HG03378 (cell line): ENCODE data around the gene PRICKLE3.
"Not testable (repeated sequence)": the region's sequence is repeated elsewhere in the genome, so short reads cannot be mapped to it uniquely, and the experiment has no call there.

Experiments
- ATAC-seq: cut with Tn5 transposase; IDR thresholded peaks from one replicate; pipeline ENCODE4 v1.9.1; 2021; ENCODE audit warnings: mild to moderate bottlenecking, moderate library complexity; ENCODE audit not compliant: unreplicated experiment

The PRICKLE3 gene

DNA sequence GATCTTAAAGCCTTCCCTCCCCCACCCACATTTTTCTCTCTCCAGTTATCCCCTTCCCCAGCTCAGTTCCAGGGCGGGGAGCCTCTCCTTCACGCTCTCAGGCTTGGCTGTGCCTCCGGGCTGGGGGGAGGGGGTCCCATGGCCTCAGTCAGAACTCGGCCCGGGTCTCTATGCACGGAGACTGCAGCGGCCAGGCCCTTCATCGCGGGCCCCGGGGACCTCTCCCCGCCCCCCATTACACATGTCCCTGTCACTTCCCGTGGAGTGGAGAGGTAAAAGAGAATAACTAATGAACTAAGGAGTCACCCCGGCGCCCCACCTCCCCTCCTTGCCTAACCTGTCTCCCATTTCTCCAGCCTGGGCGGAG lies 838 bp upstream of the PRICKLE3 start:
- no peak for ATAC-seq

GRCh38 chrX:49184294-49185281 lies 1.6 kb downstream of the PRICKLE3 start:
- ATAC-seq: no peak

DNA sequence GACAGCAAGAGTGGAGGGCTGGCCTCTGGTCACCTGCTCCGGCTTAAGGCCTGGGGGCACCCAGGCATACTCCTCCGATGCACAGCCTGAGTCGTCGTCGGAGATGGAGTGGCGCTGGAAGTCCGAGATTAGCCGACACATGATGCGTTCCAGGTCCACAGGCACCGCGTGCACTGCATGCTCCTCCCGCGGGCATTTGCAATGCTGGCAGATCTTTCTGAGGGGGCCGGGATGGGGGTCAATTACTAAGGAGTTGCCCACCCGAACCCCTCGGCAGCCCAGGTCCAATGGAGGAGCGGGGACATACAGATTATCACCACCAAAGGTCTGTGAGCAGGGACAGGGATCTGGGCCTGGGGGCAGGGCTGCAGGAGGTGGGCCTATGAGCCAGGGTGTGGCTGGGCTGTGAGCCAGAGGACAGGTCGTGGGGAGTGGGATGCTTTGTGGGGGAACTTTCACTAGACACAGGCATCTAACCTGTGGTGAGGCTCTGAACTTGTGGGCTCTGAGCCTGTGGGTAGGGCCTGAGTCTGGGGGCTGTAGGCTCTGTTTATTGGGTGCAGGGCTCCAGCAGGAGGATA lies 2.4 kb downstream of the PRICKLE3 start:
- ATAC-seq: no peak

GRCh38 chrX:49179358-49179757 lies 6.8 kb downstream of the PRICKLE3 start:
- ATAC-seq: no peak

DNA sequence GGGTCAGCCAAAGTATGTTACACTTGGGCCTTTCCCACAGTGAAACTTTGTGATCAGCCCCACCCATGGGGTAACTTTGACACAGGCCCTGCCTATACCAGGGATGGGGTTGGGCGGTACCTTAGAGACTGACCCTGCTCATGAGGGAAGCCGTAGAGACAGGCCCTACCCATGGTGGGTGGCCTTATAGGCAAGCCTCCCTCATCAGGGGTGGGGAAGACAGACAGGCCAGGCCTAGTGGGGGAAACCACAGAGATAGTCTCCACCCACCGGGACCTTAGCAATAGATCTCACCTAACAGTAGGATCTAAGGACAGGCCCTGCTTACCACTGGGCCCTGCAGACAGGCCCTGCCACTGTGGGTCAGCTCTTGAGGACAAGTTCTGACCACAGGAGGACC lies 7.6 kb downstream of the PRICKLE3 start:
- ATAC-seq: no peak

GRCh38 chrX:49177873-49178480 lies 8.2 kb downstream of the PRICKLE3 start:
- ATAC-seq: no peak

GRCh38 chrX:49177338-49177833 lies 8.8 kb downstream of the PRICKLE3 start:
- no peak for ATAC-seq

DNA sequence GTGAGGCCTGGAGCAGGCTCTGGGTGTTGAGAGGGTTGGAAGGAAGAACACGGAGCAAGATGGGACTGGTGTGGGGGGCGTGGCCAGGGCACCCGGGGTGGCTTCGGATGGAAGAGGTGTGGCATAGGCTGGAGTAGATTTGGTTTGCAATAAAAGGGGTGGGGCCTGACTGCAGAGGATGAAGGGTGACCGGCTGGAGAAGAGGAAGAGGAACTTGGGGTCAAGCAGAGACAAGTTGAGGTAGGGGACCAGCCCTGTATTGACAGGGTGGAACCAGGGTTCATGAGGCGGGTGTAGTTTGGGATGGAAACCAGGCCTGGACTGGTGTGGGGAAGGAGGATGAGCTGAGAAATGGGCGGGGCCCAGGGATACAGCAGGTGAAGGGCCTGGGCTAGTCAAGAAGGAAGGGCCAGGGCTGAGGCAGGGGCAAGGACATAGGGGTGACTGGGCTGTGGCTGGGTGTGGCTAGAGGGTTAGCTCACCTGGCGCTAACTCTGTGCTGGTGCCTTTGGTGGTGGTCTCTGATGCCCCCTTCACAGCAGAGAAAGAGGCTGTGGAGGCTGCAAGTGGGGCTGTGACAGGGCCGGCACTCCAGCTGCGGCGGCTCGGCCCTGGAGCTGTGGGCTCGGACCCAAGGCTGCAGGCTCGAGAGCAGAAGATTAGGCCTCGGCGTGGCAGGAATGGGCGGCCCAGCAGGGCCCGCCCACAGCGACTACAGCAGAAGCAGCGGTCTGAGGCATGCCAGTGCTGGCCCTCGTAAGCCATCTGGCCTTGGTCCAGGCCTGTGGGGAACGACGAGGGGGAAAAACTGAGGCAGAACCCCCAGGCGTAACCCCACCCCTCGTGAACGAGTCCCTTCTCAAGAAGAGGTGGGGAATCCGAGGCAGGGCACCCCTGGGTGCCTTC lies 9.5 kb downstream of the PRICKLE3 start:
- no peak for ATAC-seq

DNA sequence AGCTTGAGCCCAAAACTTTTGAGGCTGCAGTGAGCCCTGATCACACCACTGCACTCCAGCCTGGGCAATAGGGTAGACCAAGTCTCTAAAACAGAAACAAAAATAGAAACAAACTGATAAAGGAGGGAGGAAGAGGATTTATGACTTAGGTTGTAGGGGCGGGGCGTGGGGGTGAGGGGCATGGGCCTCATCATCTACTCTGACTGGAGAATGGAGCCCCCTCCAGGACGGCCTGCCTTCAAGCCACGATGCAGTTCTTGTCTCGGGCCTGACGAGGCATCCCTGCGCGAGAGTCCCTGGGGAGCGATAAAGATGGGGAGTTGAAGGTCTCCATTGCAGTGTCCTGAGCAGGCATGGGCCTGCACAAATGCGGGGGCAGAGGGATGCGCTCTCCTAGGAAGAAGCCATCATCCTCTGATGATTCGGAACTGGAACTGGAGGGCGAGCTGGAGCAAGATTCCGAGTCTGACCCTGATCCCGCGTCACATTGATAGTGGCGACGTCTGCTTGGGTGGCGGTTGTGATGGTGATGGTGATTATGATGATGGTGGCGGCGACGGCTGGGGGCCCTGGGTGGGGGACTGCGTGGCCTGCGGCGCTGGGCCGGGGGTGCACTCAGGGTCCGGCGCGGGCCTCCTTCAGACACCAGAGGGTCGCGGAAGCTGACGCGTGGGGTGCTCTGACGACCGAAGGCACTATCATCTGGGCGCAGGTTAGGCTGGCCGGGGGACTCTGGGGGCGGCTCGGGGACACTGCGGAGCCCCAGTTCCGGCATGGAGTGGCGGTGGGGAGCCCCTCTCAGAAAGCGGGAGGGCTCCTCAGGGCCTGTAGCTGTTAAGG lies 10.5 kb downstream of the PRICKLE3 start:
- ATAC-seq: no peak

DNA sequence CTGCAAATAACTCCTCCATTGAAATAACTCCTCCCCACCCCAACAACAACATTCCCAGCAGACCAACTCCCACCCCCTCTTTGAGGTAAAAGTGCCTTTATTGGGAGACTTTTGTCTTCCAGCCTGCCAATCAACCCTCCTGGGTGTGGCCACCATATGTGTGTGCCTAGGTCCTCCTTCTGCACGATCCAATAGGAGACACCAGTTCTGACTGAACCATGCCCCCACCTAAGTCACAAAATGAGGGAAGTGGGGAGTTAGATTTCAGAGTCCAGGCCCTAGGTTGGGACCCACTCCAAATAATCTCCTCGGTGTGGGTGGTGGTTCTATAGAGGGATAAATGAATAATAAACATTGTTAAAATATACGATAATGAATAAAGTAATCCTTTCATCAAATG lies 11.4 kb downstream of the PRICKLE3 start:
- ATAC-seq: no peak

DNA sequence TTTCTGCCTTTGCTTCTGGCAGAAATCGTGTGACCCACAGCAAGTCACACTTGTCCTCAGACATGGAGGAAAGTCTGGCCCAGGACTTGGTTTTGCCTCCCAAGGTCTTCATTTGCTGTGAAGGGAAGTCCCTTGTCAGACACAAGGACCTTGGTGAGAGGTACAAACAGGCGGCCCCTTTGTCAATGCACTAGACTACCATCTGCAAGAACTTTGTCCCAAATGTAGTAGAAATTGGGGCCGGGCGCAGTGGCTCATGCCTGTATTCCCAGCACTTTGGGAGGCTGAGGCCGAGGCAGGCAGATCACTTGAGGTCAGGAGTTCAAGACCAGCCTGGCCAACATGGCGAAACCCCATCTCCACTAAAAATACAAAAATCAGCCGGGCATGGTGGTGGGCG lies 12.6 kb downstream of the PRICKLE3 start:
- ATAC-seq: not testable (repeated sequence)

GRCh38 chrX:49172280-49172780 lies 13.8 kb downstream of the PRICKLE3 start:
- peak; percentile 84 for ATAC-seq

DNA sequence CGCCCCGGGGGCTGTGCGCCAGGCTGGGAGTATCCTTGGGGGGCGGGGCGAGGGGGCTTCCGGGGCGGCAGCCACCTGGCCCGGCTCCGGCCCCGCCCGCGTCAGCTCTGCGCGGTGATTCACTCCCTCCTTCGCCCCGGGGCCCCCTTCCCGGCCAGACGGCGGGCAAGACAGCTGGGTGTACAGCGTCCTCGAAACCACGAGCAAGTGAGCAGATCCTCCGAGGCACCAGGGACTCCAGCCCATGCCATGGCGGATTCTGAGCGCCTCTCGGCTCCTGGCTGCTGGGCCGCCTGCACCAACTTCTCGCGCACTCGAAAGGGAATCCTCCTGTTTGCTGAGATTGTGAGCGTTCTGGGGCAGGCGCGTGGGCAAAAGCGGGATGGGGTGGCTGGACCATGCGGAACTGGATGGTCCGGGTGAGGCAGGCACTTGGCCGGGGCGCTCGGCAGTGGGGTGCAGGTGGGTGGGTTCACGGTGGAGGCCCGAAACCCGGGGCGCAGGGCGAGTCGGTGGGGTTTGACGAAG lies 14.4 kb downstream of the PRICKLE3 start, which contains the start of gene PLP2:
Gene PLP2, plus strand, starts transcription at position 147 of the 528 bp plus-strand sequence. Its CDS starts 103 bp downstream, at position 250.
- no peak for ATAC-seq

DNA sequence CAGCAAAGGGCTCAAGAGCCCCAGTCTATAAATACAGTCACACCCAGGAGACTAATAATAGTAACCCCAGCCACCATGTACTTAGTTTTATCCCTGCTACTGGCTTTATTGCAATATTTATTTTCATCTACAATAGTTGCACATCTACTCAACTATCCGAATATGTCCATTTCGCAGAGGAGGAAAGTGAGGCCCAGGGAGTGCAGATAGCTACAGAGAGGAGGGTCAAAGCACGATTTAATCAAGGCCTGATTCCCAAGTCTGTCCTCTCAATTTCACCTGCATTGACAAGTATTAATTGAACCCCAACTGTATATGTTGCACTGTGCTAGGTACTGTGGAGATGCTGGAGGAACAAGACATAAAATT lies 18.4 kb downstream of the PRICKLE3 start:
- ATAC-seq: no peak

DNA sequence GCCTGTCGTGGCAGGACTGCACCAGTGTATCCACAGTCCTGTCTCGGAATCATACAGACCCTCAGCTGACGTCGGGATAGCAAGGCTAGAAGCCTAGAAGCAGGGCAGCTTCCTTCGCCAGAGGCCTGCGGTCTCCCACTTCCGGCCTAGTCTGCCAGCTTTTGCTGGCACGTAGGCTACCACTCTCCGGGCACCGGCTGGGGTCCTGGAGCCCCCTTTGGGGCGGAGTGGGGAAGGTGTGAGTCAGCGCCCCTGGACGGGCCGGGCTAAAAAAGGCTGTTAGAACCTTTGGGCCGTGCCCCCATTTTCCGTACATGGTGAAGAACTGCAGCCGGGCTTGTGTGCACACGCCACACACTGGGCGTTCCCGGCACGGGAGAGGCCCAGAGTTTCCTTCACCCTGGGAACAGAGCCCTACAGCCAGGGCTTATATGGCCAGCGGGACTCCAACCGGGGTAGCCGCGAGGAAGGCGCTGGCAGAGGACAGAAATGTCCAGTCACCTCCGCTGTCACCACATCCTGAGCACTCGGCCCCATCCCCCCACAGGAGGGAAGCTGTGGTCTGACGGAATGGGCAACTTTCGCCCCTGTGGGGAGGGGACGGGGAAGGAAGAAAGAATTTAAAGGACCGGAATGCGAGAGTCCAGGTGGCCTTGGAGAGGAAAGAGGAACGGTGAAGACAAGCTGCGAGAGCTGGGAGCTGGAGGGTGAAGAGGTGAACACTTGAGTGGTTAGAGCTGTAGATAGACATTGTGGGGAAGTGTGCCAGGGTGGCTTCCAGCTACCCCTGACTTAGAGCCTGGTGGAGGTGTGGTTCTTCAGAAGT lies 19.0 kb downstream of the PRICKLE3 start:
- peak; percentile 32 for ATAC-seq

GRCh38 chrX:49165901-49166881 lies 20.0 kb downstream of the PRICKLE3 start:
- ATAC-seq: peak; percentile 42
